A673 (cell line): ENCODE measurements around the gene KCNH3. TPM values are rescaled to one million over a fixed set of nuclear protein-coding genes. Genes with fewer than 3 reads are reported as not detected.
"Not testable (repeated sequence)": the region's sequence is repeated elsewhere in the genome, so short reads cannot be mapped to it uniquely, and the experiment has no call there.

Source experiments
- BruUV-seq: library from RNA; stranded (reverse); fragments of 400-500 nt; replicated peaks from 2 replicates; lab custom pipeline; 2021; lab: Mats Ljungman, UMichigan
- CTCF ChIA-PET: fragments of 300-600 bp; sonication (Branson Sonifier 250); formaldehyde crosslinking; loops from one replicate; lab custom pipeline; 2022; ENCODE audit warnings: antibody characterized with exemption; lab: Charles Lee
- POLR2A ChIA-PET: fragments of 300-600 bp; sonication (Branson Sonifier 250); formaldehyde crosslinking; loops from one replicate; lab custom pipeline; 2022; ENCODE audit warnings: antibody characterized with exemption; ENCODE audit not compliant: low non-redundant PET; lab: Charles Lee
- DNase-seq: peaks from one replicate; pipeline ENCODE4 v3.0.0-alpha.2; 2015; ENCODE audit warnings: low spot score
- H3K27ac ChIP-seq: fragments of 200-600 bp; sonication (generic); 2 replicates; pipeline ENCODE4 v1.5.1; 2016; ENCODE audit warnings: mixed run types, low read depth, mild to moderate bottlenecking, mixed read lengths, antibody characterized with exemption, low read length; ENCODE audit not compliant: poor library complexity, severe bottlenecking
- H3K27me3 ChIP-seq: fragments of 200-600 bp; sonication (generic); replicated peaks from 2 replicates; pipeline ENCODE4 v1.6.1; 2017; ENCODE audit warnings: mixed run types, low read depth, mild to moderate bottlenecking, mixed read lengths, antibody characterized with exemption, low read length; ENCODE audit not compliant: insufficient read depth, poor library complexity
- H3K36me3 ChIP-seq: fragments of 200-600 bp; sonication (generic); 2 replicates; pipeline ENCODE4 v1.6.1; 2016; ENCODE audit warnings: mixed run types, mild to moderate bottlenecking, mixed read lengths, antibody characterized with exemption, low read length; ENCODE audit not compliant: insufficient read depth, poor library complexity, severe bottlenecking
- H3K4me1 ChIP-seq: fragments of 200-600 bp; sonication (generic); 2 replicates; pipeline ENCODE4 v1.6.1; 2017; ENCODE audit warnings: mixed run types, mild to moderate bottlenecking, mixed read lengths, antibody characterized with exemption, low read length; ENCODE audit not compliant: insufficient read depth, poor library complexity, severe bottlenecking
- H3K4me3 ChIP-seq: fragments of 200-600 bp; sonication (generic); 2 replicates; pipeline ENCODE4 v1.5.1; 2016; ENCODE audit warnings: low read depth, mixed run types, mild to moderate bottlenecking, mixed read lengths, low read length; ENCODE audit not compliant: poor library complexity, severe bottlenecking
- H3K9me3 ChIP-seq: fragments of 200-600 bp; sonication (generic); 2 replicates; pipeline ENCODE4 v1.6.1; 2016; ENCODE audit warnings: mixed run types, low read depth, mild to moderate bottlenecking, mixed read lengths, antibody characterized with exemption, low read length; ENCODE audit not compliant: poor library complexity, severe bottlenecking
- CTCF ChIP-seq: fragments of 300-800, 200-600 bp; sonication (generic); conservative IDR thresholded peaks from 2 replicates; pipeline ENCODE4 v1.5.1; 2017; ENCODE audit warnings: low read depth, mild to moderate bottlenecking, antibody characterized with exemption, low read length, moderate library complexity, mixed read lengths
- EZH2 ChIP-seq: fragments of 200-600 bp; sonication (generic); IDR thresholded peaks from 2 replicates; pipeline ENCODE4 v1.6.1; 2017; ENCODE audit warnings: borderline replicate concordance, low read depth, mild to moderate bottlenecking, mixed read lengths, antibody characterized with exemption, low read length; ENCODE audit not compliant: poor library complexity, severe bottlenecking
- intact Hi-C: fragments of 100-400 bp; cut with micrococcal nuclease; formaldehyde crosslinking; loops from one replicate; pipeline ENCODE4 v1.10.0; 2022; ENCODE audit not compliant: unreplicated experiment
- total RNA-seq: library from RNA; stranded (reverse); gene quantifications from 2 replicates; pipeline ENCODE4 v1.2.3, GENCODE V29; 2021

KCNH3 gene
- total RNA-seq, 1 experiment from 2014 or later: 4.0 TPM

- TF ChIP-seq EZH2 (no peak), CTCF (no peak)
- H3K27ac ChIP-seq: no peak overlapping the region
- DNase-seq: no peak
- BruUV-seq: no TSS peak
- no peak overlapping the region for H3K4me3 ChIP-seq
- POLR2A ChIA-PET: no interaction called here
- H3K4me1 ChIP-seq: no peaks in the 10 kb centered on the region
- CTCF ChIA-PET: no interaction called here
- no peaks in the 10 kb centered on the region for H3K27me3 ChIP-seq
- H3K9me3 ChIP-seq: no peaks in the 10 kb centered on the region
- H3K36me3 ChIP-seq: no peaks in the 10 kb centered on the region
- intact Hi-C loops: no loop called here
These were observed 66.0 kb downstream of the KCNH3 start for GRCh38 chr12:49604856-49605255.

GRCh38 chr12:49605539-49605938, 66.7 kb downstream of the KCNH3 start, which contains the start of gene FAM186B:
Gene FAM186B (minus strand): TSS chr12:49605639. CDS start chr12:49605477, 162 bp downstream.
- DNase-seq, H3K9me3 ChIP-seq, POLR2A ChIA-PET, H3K27me3 ChIP-seq, H3K27ac ChIP-seq, H3K4me3 ChIP-seq, intact Hi-C loops, H3K4me1 ChIP-seq, H3K36me3 ChIP-seq, BruUV-seq: not testable (repeated sequence)
- CTCF ChIA-PET: interaction anchor here (0.6 kb wide), 1 partner anchor 23 kb away, joined by 3 read pairs; no protein-coding TSS in a partner anchor

Other genes starting within 250 kb of the KCNH3 start
- not detected in 2 replicates for gene PRPH, start 243.9 kb upstream of the KCNH3 start, total RNA-seq
- gene TROAP, start 215.8 kb upstream of the KCNH3 start, total RNA-seq: 121 and 124 TPM in 2 replicates
- gene C1QL4, start 201.8 kb upstream of the KCNH3 start, total RNA-seq: 0.41 and 1.0 TPM in 2 replicates
- gene DNAJC22, start 192.1 kb upstream of the KCNH3 start, total RNA-seq: 1.9 and 3.0 TPM in 2 replicates
- gene SPATS2, start 171.6 kb upstream of the KCNH3 start, total RNA-seq: 80.5 and 82.8 TPM in 2 replicates
- gene MCRS1, start 29.1 kb downstream of the KCNH3 start, total RNA-seq: 79.6 and 84.3 TPM in 2 replicates
- gene FAM186B, start 66.6 kb downstream of the KCNH3 start, total RNA-seq: 0.19 and 0.20 TPM in 2 replicates
- gene PRPF40B, start 84.5 kb downstream of the KCNH3 start, total RNA-seq: 14.0 and 19.4 TPM in 2 replicates
- 22.0 and 27.7 TPM in 2 replicates for gene FMNL3, start 168.4 kb downstream of the KCNH3 start, total RNA-seq
- gene TMBIM6, start 202.5 kb downstream of the KCNH3 start, total RNA-seq: 425 and 454 TPM in 2 replicates